Activated CD4-positive, alpha-beta T cell treated with anti-CD3 and anti-CD28 coated beads, Interleukin-2, amount 50 U/mL, for 24 hours (primary cell): ENCODE measurements around the gene LEFTY2.
"Not testable (repeated sequence)": the region's sequence is repeated elsewhere in the genome, so short reads cannot be mapped to it uniquely, and the experiment has no call there.

ENCODE experiments used
- DNase-seq, 2 donors: peaks; one replicate each; pipeline ENCODE4 v3.0.0-alpha.2; 2020; ENCODE audit warnings: low read depth in 1 of 2, low spot score in 1 of 2

LEFTY2 gene

DNA sequence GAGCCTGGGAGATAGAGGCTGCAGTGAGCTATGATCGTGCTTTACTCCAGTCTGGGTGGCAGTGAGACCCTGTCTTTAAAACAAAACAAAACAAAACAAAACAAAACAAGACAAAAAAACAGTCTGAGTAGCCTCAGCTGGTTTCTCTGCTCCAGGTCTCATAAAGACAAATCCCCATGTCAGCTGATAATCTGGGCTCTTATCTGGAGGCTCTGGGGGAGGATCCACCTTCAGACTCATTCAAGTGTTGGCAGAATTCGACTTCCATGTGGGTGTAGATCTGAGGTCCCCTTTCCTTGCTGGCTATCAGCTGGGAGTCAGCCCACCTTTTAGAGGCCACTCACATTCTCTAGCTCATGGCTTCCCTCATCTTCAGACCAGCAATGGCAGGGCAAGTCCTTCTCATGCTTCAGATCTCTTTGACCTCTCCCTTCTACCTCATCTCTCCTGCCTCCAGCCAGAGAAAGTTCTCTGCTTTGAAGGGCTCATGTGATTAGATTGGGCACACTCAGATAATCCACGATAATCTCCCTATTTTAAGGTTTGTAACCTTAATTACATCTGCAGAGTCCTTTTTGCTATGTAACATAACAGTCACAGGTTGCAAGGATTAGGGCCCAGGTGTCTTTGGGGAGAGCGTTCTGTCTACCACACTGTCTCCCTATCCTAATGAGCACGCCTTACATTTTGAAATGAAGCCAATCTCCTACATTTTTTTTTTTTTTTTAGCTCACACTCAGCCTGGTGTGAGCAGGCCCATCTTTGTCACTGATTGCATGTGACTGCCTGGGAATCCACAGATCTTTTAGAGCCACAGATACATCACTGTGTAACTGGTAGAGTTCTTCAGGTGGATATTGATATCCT, 9.5 kb downstream of the LEFTY2 start:
- no peak for DNase-seq

DNA sequence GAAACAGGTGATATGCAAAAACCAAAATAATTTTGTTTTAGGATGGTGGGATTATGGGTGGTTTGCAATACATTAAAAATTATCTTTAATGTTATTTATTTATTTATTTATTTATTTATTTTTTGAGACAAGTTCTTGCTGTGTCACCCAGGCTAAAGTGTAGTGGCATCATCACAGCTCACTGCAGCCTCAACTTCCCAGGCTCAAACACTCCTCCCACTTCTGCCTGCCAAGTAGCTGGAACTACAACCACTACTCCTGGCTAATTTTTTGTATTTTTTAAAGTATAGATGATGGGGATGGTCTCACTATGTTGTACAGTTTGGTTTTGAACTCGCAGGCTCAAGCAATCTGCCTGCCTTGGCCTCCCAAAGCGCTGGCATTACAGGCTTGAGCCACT, 10.5 kb downstream of the LEFTY2 start:
- no peak for DNase-seq

DNA sequence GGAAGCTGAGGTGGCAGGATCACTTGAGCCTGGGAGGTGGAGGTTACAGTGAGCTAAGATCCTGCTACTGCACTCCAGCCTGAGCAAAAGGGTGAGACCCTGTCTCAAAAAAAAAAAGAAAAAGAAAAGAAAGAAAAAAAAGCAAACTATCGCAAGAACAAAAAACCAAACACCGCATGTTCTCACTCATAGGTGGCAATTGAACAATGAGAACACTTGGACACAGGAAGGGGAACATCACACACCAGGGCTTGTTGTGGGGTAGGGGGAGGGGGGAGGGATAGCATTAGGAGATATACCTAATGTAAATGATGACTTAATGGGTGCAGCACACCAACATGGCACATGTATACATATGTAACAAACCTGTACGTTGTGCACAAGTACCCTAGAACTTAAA, 11.6 kb downstream of the LEFTY2 start:
- not testable (repeated sequence) for DNase-seq

DNA sequence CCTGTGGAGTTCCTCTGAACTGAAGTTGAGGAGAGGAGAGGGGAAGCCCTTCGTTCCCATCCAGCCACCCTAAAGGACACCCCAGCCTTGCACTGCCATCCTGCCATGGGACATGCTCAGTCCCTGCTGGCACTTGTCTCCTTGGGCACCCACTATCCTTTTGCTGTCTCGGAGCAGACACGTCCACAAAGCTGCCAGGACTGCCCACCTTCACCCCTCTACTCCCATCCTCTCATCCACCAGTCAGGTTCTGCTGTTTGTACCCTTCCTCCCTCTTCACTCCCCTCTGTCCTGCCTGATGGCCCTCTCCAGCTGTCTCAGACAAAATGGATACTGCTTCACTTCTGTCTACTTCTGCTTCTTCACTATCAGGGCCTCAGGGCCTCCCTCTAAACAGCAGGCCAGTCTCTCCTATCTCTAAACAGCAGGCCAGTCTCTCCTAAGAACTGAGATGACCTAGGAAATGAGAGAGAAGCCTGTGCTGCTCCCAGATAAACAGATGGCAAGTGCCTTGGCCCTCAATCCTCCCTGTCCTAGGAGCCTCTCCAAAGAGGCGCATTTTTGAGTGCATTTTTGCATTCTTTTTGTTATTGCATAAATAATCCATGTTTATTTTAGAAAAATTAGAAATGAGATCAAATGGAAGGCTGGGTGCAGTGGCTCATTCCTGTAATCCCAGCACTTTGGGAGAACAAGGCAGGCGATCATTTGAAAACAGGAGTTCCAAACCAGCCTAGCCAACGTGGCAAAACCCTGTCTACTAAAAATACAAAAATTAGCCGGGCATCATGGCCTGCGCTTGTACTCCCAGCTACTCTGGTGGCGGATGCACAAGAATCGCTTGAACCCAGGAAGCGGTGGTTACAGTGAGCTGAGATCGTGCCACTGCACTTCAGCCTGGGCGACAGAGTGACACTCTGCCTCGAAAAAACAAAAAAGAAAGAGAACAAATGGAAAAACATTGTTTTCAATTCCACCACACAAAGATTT, 12.5 kb downstream of the LEFTY2 start:
- no peak for DNase-seq

DNA sequence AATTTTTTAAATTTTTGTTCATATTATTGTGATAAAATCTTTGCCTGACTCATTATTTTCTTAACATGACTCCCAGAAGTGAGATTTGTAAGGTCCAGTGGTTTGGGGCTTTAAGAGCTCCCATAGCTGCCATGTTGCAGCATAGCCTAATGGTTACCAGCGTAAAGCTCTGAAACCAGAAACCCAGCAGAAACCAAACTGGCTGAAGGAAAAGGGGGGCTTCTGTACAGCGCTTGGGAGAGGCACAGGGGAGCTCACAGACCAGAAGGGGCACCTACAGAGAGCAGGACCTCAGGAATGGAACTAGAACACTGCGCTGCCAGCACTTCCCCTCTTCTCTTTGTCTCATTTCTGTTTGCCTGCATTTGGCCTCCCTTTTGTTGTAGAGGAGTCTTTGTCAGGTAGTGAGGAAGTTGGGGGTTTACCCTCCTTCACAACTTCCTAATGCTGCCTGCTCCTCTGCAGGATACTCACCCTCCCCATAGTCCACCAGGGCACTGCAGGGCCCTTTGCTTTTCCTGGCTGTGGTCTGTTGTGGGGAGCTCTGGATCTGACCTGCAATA, 14.4 kb downstream of the LEFTY2 start:
- DNase-seq: no peak

DNA sequence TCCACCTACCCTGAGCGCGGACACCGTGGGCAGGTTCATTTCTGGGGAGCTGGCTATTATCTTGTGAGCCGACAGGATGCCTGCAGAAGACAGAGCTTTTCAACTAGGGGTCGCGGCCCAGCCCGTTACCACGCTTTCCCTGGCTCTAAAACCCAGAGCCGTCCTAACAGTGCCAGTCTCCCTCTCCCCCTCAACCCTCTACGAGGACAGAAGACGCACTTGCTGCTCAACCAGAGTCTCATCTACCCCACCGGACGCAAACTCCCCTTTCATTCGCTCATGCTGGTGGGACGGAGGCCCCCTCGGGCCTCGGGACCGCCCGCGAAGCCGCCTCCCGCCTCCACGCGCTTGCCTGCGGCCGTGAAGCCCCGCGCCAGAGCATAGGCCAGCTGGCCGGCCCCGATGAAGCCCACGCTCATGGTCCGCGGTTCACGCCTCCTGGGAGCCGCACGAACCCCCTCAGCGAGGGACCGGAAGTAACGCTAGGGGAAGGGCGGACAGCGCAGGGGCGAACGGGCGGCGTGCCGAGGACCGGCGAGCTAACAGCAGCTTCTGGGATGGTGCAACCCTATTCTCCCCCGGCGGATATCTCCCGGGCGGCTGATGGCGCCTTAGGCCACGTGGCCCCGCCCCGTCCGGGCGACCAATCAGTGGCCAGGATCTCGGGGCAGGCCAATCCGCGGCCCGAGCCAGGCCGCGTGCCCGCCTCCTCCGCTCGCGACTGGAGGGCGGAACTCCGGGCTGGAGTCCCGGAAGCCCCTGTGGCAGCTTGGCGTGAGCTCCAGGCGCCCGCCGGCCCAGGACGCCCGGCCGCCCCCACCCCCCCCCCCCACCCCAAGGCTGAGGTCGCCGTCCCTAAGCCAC, 17.1 kb downstream of the LEFTY2 start, which contains the start of gene PYCR2:
TSS of gene PYCR2 (minus strand) at position 559 of the 864 bp plus-strand sequence. CDS start at position 419, 140 bp downstream.
- DNase-seq: peak; percentile 86 to 92

DNA sequence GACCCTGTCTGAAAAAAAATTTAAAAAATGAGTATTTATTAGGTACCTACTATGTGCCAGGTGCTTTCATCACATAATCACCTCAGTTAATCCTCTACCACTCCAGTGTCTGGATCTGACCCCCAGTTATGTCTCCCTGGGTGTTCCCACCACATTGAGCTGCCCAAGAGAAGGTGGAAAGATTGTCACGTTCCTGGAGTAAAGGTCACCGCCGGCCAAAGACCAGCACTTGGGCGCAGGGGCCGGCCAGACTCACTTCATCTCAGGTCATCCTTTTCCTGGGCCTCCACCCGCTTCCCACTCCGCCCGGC, 17.7 kb downstream of the LEFTY2 start:
- DNase-seq: no peak

DNA sequence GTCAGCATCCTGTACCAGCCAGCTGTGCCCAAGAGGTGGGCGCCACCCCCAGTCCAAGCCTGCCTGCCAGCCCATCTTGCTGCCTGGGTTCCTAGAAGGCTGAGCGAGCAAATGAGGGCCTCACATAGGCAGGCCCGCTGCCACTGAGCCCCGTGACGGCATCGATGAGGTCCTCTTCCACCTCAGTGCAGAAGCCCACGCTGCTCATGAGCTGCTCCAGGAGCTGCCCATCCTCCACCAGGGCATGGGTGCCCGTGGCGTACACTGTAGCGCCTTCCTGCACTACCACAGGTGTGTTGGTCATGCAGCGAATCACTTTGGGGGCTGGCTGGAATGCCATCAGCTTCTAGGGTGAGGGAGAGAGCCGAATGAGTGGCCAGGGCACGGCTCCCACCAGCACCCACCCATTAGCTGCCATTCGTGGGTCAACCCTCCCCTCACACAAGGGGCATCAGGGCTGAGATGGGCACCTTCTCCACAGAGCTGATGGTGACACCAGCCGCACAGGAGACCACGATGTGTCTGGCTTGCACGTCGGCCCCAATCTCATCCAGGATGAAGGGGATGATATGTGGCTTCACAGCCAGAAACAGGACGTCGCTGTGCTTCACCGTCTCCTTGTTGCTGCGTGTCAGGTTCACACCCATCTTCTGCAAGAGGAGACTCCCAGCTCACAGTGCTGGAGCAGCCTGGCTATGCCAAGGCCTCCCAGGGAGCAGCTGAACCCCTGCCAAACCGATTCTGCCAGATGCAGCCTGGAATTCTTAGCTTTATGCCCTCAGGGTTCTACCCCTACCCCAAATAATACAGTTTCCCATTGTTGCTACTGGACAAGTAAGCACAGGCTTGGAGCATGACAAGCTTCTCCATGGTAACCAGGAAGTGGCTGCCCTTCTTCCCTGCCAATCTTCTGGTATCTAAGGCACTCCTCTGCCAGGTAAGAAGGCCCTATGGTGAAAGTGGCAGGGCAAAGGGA, 19.0 kb downstream of the LEFTY2 start:
- DNase-seq: no peak

DNA sequence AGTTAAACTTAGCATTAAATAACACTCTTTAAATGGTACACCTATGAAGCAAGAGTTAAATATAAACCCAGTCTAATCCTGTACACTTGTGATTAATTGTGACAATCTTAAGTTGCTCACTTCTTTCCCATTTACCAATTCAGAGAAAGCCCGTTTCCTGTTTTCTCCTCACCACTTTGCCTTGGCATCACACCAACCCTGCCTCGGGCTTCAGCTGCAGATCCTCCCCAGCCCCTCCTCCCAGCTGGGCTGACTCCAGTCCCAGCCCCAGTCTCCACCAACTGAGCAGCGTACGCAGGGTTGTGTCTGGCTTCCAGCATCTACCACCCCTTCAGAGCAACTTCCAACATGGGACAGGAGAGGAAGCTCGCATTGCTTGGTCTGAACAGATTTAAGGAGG, 21.1 kb downstream of the LEFTY2 start:
- DNase-seq: no peak

DNA sequence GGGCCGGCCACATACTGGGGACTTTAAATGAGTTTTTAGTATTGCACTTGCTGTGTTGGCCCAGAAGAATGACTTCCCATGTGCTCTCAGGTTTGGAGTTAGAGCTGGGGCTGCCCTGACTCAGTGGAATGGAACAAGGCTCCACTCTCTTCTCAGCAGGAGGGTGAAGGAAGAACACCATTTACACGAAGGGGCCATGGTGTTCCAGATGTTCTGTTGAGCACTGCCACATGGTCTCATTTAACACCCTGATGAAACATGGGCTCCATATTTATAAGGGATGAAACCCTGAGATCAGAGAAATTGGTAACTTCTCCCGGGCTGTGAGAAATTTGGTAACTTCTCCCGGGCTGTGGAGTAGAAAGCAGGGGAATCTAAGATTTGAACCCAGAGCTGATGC, 22.7 kb downstream of the LEFTY2 start:
- DNase-seq: no peak

DNA sequence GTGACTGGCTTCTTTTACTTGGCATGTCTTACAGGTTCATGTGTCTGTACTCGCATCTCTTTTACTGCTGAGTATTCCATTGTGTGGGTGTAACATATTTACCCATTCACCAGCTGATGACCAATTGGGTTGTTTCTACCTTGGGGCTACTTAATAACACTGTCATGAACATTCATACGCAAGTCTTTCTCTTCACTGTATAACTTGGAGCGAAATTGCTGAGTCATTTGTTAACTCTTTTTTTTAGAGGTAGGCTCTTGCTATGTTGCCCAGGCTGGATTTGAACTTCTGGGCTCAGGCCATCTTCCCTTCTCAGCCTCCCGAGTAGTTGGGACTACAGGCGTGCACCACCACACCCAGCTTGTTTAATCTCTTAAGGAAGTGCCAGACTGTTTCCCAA, 23.5 kb downstream of the LEFTY2 start:
- DNase-seq: no peak

DNA sequence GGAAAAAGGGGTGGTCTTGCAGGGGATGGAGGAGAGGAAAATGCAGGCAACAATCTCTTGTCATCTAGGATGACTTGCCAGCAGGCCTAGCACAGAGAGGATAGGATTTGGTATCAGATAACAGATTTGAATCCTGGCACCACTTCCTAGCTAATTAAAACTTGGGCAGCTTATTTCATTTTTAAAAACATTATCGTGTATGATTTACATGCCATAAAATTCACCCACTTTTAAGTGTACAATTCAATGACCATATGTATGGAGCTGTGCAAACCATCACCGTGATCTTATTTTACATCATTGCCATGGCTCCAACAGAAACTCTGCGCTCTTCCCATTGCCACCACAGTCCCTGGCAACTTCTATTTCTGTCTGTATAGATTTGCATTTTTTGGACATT, 23.9 kb downstream of the LEFTY2 start:
- DNase-seq: no peak

DNA sequence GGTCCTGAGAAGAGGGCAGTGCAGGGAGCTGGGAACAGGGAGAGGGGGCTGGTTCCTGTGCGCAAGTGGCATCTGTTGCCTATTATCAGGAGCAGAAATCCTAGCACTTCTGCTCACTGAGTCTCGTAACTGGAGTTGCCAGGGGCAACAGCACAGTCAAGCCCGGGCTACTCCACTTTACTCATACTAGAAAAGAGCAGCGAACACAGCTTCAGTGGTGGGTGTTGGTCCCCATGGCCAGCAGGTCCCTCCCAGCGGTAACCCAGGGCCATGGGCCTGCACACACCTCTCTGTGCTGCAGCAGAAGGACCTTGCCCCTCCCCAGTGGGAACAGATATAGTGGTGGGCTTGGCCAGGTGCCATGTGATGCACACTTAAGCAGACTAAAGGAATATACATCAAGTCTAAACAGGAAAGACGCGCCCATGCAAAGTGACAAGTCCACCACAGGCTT, 25.5 kb downstream of the LEFTY2 start:
- no peak for DNase-seq

DNA sequence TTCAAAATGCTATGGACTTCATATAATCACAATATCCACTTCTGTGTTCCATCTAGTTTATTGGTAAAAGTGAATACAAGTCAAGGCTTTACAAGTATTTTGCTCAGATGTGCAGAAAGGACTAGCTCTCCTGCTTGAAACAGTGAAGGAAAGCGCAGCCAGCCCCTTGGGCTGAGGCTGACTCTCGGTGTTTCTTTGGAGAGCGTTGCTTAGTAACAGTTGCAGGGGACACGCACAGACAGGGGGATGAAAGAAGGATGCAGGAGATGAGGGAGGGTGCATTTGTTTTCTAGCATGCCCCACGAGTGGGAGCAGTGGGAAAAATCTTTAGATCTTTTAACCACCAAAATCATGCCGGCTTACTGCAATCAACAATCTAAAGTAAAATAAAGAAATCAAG, 26.1 kb downstream of the LEFTY2 start:
- no peak for DNase-seq

DNA sequence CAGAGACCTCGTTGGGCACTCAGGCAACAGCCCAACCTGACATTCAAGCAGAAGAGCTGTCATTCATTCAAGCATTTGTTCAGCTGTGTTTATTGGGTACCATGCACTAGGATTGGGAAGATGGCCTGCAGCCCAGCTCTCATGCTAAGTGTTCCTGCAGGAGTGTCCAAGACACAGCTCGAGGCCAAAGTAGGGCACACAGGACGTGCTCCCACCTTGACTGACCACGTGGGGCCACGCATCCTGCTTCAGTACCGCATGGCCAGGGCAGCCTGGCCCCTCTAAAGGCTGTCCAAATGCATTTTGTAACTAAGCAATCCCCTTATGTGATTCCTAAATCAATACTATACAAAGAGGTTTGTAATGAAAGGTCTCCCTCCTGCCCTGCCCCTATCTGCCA, 26.6 kb downstream of the LEFTY2 start:
- no peak for DNase-seq

DNA sequence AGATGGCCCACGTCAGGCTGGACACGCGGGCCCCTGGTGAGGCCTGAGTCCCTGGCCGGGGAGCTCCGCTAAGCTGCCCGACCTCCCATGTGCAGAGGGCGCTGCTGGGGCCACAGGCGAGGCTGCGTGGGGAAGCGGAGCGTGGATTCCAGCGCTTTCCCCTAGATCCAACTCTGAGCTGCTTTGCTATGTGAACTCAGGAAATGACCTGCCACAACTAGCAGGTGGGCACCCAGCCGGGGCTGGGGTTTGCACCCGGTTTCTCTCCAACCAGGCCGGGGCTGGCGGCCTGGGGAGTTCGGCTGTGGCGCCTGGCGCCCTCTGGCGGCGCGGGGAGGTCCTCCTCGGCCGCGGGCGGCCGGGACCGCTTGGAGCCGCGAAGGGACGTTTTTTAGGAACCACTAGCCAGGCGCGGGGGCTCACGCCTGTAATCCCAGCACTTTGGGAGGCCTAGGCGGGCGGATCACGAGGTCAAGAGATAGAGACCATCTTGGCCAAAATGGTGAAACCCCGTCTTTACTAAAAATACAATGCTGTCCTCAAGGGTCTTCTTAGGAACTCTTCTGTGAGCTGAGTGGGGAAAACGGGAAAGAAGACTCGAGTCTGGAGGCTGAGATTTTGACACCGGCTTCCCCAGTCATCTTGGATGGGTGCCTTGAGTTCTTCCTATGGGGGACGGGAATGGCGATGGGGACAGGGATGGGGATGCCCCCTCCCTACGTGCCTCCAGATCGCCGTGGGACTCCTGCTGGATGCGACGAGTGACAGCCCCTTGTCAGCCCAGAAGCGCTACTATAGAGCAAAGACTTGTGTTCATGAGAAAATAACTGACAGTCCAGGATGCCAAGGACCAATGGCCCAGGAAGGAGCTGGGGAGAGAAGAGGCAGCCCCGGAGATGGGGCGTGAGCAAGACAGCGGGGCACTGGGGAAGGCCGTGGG, 29.6 kb downstream of the LEFTY2 start:
- DNase-seq: peak; percentile 46 to 62

DNA sequence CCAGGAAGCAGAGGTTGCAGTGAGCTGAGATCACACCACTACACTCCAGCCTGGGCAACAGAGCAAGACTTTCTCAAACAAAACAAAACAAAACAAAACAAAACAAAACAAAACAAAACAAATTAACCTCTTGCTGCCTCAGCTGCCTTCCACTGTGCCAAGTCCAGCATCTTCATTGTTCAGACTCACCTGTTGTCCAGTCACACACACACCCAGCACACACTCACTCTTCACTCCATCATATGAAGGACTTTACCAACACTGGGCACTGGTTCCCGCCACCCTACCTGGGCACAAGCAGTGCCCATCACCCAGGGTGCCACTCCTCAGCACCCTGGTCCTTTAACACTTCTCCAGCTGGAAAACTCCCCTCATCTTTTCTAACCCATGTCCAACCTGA, 31.5 kb downstream of the LEFTY2 start:
- no peak for DNase-seq

DNA sequence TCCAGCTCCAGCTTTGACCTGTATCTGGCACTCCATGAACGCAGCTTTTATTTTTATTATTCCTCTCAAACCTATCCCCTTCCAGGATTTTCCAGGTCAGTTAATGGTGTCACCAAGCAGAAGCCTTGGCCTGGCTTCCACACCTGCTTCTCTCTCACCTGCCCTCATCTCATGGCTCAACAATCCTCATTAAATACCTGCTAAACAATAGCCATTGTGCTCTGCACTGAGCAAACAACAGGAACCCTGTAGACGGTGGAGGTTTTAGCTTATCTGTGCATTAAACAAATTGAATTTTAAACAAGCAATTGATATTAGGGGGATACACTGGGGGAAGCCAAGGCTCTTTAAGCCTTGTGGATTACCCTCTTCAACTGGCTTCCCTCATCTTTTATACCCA, 32.2 kb downstream of the LEFTY2 start:
- DNase-seq: no peak
